M059J (cell line): ENCODE data around the gene ANXA4. TPM values are rescaled to one million over a fixed set of nuclear protein-coding genes. Genes with fewer than 3 reads are reported as not detected.
"Not testable (repeated sequence)": the region's sequence is repeated elsewhere in the genome, so short reads cannot be mapped to it uniquely, and the experiment has no call there.

Experiments
- DNase-seq: peaks from one replicate; pipeline ENCODE4 v3.0.0-alpha.2; 2012; ENCODE audit warnings: low read depth
- total RNA-seq: library from RNA; depleted of rRNA; stranded (reverse); fragments of >200 nt; shearing (Covaris generic); gene quantifications from 2 replicates; pipeline ENCODE4 v1.2.3, GENCODE V29; 2014

Gene ANXA4
- total RNA-seq, 1 experiment from 2014 or later = 16.9 TPM

DNA sequence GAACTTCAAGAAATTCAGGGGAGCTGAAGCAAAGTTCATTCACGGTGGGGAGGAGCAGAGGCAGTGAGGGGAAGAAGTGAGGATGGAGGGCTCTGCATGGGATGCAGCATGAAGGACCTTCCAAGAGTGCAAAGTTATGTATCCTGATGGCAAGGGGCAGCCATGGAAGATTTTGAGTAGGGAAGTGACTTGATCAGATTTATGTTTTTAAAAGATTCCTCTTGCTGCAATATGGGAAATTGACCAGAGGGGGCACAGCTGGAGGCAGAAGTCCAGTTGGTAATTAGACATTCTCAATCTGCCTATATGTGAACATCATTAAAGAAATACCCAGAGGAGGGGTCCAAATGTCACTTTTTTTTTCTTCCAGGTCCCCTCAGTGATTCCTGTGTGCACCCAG is 21.5 kb upstream of the ANXA4 start:
- DNase-seq = no peak

DNA sequence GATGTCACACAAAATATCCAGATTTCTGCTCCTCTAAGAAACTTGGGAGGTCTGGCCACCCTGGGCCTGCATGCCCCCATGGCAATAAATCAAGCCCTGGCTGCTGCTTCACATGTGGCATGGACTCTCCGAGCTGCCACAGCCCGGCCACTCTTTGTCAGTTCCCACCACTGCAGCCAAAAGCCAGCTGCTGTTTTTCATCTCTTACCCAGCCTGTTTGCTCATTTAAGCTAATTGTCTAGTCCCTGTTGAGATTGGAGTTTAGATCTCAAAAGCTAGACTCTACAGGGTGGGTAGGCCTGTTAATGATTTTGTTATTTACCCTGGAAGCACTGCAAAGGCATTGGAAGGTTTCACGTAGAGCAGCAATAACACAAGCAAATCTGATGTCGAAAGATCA is 20.9 kb upstream of the ANXA4 start:
- DNase-seq = no peak

DNA sequence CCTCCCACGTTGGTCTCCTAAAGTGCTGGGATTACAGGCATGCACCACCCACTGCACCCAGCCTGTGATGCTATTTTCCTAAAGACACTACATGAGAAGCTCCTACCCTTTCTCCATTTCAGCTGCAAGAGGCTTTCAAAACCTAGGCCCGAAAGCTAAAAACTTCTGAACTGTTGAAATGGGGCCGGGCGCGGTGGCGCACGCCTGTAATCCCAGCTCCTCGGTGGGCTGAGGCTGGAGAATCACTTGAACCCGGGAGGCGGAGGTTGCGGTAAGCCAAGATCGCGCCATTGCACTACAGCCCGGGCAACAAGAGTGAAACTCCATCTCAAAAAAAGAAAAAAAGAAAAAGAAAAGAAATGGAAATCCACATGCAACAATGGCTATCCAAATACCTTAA is 18.1 kb upstream of the ANXA4 start:
- no peak for DNase-seq

DNA sequence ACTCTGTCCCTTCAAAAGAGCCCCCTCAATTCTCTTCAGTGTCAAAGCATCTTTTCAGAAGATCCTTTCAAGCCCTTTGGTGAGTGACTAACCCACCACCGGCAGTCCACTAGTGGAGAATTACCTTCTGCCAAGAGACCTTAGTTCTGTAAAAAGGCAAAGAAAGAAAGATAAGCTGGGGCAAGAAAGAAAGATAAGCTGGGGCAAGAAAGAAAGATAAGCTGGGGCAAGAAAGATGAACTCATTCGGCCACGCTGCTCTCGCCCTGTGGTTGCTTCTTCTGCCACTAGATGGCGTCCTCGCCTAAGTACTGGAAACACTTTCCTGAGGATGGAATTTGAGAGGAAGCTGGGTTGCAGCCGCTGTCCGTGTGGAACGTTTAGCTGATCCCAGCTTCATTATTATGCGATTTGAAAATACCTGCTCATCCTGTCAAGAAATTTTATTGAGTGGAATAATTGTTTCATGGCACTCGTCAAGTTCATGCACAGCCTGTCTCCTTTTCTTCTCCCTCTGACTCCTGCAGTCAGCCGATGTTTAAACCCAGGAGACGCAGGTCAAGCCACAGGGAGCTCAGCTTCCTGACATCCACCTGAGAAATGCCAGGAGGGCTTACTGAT is 17.3 kb upstream of the ANXA4 start:
- DNase-seq = peak; percentile 72

DNA sequence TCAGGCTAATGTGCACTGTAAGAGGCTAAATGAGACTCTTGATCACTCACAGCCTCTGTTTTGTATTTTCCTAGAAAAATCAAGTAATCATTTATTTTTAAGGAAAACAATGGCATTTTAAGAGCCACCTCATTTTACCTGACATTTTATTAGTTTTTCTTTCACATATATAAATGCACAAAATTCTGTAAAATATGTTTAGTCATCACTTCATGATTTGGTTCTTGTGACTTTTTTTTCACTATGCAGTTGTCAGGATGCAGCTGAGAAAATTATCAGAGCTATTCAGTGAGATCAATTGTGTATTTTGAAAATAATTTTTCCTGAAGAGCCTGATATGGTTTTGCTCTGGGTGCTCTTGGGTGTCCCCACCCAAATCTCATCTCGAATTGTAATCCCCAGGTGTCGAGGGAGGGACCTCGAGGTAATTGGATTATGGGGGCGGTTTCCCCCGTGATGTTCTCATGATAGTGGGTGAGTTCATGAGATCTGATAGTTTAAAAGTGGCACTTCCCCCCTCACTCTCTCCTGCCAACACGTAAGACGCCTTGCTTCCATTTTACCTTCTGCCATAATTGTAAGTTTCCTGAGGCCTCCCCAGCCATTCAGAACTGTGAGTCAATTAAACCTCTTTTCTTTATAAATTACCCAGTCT is 16.1 kb upstream of the ANXA4 start:
- DNase-seq = no peak

DNA sequence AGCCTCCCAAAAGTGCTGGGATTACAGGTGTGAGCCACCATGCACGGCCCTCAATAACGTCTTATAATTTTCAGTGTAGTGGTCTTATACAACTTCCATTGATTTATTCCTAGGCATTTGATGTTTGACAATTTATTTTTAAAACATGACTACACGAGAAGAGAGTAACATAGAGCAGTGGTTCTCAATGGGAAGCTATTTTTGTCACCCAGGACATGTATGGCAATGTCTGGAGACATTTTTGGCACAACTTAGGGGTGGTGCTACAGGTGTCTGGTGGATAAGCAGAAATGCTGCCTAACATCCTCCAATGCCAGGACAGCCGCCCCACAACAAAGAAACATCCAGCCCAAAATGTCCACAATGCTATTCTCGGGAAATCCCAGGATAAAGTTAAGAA is 12.7 kb upstream of the ANXA4 start:
- DNase-seq = no peak

DNA sequence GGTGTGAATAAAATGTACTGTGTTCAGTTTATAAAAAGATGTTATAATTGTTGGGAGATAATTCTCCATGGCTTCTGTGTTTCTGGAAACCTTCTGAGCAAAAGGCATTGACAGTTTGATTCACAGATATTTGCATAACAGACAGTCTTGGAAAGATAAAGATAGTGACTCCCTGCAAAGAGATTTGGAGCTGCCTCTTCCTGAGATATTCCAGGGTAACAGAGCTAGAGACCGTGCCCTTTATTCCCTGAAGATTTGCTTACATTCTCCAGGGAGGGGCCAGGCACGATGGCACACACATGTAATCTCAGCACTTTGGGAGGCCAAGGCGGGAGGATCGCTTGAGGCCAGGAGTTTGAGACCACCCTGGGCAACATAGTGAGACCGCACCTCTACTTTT is 12.2 kb upstream of the ANXA4 start:
- DNase-seq = no peak

DNA sequence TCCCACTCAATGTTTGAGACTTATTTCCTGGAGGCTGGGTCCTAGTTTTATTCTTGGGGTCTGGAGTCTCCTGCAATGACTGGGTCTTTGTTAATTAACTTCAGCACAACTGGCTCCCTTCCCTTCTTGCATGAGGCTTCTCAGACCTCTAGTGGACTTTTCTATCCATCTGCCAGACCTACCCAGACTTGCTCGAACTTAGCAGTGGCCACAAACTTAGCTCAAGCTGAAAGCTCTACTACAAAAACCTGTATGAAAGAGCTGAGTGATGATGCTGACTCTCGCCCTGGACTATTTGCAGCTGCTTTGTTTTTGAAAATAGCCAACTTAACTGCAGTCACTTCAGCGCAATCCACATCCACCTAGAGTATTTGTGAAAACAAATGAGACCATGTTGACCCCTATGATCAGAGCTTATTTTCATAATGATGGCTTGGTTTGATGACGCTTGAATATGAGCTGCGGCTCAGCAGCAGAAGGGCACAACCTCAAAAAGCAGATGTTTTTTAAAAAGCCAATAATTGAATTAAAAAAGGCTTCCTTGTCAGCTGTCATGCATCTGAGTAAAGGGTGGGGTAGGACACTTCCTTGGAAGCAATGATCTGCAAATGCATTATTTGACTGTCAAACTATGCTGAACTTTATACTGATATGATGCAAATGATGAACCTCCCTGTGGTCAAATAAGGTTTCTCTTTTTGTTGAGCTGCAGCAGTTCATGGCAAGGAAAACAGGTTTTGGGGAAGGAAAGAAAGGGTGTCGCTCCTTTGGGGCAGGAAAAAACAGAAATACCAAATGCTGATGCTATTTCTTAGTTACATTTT is 10.6 kb upstream of the ANXA4 start:
- no peak for DNase-seq

DNA sequence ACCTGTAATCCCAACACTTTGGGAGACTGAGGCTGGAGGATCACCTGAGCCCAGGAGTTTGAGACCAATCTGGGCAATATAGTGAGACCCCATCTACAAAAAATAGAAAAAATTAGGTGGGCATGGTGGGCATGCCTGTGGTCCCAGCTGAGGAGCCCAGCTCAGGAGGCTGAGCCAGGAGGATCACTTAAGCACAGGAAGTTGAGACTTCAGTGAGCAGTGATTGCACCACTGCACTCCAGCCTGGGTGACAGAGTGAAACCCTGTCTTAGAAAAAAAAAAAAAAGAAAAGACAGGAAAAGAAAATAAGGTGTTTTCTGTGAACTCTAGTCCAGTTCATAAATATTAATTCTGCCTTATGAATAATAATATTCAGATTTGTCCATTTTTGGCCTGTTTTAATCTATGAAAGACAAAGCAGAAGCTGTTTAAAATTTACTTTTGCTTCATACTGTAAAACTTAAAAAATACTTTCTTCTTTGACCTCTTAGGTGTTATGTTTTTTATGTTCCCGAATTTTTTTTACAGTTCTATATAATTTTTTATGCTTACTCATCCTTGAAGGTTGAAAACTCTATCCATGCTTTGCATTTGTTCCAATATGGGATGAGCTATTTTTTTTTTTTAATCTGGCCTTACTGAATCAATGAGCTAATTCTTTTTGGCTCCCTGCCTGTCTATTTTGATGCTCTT is 8.4 kb upstream of the ANXA4 start:
- DNase-seq = no peak

DNA sequence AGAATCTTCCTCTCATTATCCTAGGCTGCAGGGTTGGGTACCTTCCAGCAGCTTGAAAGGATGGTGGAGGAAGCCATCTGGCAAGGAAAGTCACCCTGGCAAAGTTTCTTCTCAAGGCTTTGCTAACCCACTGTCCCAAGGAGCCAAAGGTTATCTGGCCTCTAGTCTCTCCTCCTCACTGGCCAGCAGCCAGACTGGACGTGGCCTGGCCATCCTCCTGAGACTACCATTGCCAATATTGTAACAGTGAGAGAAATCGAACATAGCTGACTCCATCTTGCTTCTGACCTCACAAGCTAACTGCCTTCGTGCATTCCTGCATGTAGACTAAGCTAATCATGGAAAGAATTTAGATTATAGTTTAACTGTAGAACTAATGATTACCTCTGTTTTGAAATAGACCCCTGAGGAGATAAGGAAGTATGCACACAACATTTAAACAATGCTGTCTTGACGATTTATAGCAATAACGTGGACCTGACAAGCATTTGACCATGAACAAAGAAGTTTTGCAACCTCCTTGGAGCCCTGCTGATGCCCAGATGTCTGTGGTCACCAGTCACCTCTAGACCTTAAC is 7.8 kb upstream of the ANXA4 start:
- no peak for DNase-seq

DNA sequence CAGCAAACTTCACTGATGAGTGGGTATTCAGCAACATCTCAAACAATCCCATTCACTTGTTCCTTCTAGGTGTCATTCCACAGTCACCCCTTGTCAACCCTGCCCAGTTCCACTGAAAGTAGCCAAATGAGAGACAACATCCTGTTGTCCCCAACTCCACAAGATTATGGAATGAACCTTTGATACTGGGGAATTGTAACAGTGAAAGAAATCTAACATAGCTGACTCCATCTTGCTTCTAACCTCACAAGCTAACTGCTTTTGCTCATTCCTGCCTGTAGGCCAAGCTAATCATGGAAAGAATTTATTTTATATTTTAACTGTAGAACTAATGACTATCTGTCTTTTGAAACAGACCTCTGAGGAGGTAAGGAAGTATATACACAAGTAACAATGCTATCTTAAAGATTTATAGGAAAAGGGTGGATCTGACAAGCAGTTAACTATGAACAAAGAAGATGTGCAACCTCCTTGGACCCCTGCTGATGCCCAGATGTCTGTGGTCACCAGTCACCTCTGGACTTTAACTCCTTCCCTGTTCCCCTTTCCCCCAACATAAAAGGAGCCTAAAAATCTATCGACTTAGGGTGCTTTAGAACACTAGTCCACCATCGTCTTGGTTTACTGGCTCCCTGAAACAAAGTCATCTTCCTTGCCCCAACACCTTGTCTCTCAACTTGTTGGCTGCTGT is 6.9 kb upstream of the ANXA4 start:
- no peak for DNase-seq

DNA sequence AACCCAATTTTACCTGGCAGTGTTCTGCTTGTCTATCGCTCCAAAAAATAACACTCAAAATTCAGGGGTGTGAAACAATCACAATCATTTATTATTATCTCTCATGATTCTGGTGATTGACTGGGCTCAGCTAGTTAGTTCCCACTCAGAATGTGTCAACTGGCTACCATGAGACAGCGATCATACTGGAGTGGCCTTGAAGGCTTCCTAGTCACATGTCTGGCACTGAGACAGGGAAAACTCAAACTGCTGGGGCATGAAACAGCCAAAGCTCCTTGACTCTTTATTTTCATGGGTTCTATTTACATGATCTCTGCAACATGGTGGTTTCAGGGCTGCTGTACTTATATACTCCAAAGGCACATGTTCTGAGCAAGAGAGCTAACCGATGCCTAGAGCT is 6.2 kb upstream of the ANXA4 start:
- no peak for DNase-seq

DNA sequence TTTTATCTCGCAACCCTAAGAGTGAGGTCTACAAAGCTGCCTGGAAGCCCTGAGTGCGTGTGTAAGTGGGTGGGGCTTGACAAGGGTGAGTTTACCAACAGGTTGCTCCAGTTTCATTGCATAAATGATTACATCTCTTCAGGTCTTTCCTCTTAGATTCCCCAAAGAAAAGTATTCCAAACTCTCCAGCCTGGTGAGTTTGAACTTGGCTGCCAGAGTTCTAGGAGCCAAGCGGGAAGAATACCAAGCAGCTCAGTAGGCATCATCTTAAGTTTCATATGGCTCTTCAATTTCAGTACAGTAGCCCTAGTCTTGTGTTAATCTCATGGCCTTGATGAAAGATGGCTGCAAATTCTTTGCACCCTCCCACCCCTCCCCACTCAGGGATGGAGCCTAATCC is 3.8 kb upstream of the ANXA4 start:
- DNase-seq = not testable (repeated sequence)

DNA sequence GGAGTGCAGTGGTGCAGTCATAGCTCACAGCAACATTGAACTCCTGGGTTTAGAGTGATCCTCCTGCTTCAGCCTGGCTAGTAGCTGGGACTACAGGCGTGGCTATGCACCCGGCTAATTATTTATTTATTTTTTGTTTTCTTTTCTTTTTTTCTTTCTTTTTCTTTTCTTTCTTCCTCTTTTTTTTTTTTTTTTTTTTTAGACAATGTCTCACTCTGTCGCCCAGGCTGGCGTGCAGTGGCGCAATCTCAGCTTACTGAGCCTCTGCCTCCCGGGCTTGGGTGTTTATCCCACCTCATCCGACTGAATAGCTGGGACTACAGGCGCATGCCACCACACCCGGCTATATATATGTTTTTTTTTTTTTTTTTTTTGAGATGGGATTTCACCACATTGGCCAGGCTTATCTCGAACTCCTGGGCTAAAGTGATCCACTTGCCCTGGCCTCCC is 1.4 kb upstream of the ANXA4 start:
- no peak for DNase-seq

DNA sequence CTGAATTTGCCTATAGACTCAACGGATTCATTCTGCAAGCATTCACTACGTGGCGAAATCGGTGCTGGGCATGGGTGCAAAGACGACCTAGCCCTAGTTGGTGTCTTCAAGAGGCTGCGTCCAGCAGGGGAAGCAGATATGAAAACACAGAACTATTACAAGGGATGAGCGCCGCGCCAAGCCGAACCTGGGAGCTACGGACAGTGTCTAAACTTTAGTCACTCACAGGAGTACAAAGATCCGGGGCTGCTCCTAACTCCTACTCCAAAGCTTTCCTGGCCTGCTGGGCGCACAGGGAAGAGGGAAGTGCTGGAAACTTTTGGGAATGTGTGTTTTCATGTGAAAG is 732 bp upstream of the ANXA4 start:
- DNase-seq = peak; percentile 76

DNA sequence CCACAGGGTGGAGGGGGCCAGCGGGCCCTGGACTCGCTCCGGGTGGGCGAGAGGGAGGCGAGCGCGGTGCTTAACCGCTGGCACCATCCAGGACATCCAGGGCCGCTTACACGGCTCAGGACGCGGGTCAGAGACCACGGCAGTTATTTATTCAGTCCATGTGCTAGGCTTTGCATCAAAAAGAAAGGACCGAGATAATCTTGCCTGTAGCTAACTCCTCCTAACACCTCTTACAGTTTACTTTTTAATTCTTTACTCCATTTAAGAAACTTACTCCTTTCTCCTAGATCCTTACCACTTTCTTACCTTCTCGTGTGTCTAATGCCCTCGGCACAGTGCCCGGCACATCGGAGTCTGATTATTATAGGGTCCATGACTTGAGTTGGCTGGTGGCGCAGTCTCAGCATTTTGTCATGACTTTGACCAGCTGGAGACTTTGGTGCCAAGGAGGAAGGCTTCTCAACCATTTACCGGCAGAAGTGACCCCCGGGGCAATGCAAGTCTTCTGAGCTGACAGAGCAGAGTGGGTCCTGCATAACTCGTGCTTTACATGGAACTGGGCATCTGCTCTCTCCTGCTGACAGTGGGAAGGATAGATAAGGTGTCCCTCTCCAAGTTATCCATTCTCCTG is 503 bp downstream of the ANXA4 start:
- peak; percentile 36 for DNase-seq

DNA sequence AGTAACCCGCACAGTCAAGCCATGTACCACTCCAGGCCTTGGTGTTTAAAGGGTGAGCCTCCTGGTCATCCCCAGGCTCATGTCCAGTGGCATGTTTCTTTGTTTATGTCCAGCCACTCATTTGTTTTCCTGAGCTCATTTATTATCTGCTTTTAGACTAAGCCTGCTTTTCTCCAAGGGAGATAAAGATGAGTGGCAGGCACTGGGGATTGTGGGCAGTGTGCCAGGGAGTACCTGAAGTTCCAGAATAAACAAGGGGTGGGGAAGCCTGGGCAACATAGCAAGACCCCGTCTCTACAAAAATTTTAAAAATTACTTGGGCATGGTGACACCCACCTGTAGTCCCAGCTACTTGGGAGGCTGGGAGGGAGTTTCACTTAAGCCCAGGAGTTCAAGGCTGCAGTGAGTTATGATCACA is 1.9 kb downstream of the ANXA4 start:
- no peak for DNase-seq

DNA sequence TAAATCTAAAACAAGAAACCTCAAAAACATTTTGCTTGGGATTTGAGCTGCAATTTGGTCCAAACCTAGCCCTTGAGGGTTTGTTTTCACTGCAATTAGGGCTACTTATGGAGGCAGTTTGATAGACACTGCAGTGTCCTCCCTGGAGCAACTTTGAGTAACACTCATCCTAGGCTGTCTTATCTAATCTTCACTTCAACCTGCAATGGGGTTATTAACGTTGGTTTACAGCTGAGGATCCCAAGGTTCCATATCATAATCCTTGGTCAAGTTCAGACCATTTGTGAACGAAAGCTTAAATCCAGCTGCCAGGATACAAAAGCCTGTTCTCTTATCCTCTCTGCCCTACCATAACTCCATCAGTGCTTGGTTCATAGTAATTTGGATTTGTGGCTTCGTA is 2.5 kb downstream of the ANXA4 start:
- DNase-seq = no peak

DNA sequence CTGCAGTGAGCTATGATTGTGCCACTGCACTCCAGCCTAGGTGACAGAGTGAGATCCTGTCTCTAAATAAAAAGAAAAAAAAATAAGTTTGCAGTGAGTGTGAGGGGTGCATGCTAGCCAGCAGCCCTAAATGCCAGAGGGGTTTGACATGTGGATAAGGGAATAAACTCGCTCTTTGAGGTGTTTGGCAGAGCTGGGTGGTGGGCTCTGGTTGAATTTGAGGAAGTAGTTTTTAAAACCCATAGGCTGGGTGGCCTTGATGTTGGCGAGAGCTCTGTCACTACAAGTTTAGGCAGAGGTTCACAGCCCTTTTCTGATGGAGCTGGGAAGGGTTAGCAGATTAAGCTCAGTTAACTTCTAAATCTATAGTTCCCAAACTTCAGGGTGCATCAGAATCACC is 3.1 kb downstream of the ANXA4 start:
- no peak for DNase-seq

DNA sequence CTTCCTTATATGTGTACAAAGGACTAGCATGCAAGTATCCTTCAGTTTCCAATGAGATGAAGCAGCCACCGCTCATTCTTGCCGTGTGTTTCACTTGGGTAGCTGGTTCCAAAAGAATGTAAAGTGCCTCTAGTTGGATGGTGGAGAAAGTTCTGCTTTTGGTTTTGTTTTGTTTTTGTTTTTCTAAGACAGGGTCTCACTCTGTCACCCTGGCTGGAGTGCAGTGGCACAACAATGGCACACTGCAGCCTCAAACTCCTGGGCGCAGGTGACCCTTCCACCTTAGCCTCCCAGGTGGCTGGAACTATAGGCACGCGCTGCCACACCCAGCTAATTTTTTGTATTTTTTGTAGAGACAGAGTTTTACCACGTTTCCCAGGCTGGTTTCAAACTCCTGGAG is 8.3 kb downstream of the ANXA4 start:
- DNase-seq = no peak
